Esophagus squamous epithelium (tissue), 5 donors: ENCODE measurements around the gene RUNDC3A. TPM values are rescaled to one million over a fixed set of nuclear protein-coding genes. Genes with fewer than 3 reads are reported as not detected.
"Not testable (repeated sequence)": the region's sequence is repeated elsewhere in the genome, so short reads cannot be mapped to it uniquely, and the experiment has no call there.

ENCODE experiments used
- DNase-seq: peaks from one replicate; lab custom pipeline; 2025; lab: John Stamatoyannopoulos, UW
- H3K27ac ChIP-seq, 4 donors: fragments of 200-600 bp; sonication (generic); one replicate each; pipeline ENCODE4 v1.5.1; 2016 to 2019; ENCODE audit warnings: mild to moderate bottlenecking in 1 of 4
- H3K27me3 ChIP-seq, 4 donors: fragments of 200-600 bp; sonication (generic); 1 replicate in 3 of 4; 2 replicates in 1 of 4; pipeline versions ENCODE4 v1.5.1 to v1.6.0; 2017 to 2021; ENCODE audit warnings: antibody characterized with exemption in 1 of 4
- H3K36me3 ChIP-seq, 3 donors: fragments of 200-600 bp; sonication (generic); one replicate each; pipeline ENCODE4 v1.5.1; 2016 to 2019
- H3K4me1 ChIP-seq, 3 donors: fragments of 200-600 bp; sonication (generic); one replicate each; pipeline ENCODE4 v1.5.1; 2017 to 2019
- H3K4me3 ChIP-seq, 4 donors: fragments of 200-600 bp; sonication (generic); 1 replicate in 3 of 4; 2 replicates in 1 of 4; pipeline ENCODE4 v1.5.1; 2016 to 2019; ENCODE audit warnings: mild to moderate bottlenecking in 2 of 4, moderate library complexity in 1 of 4
- H3K9me3 ChIP-seq, 3 donors: fragments of 200-600 bp; sonication (generic); one replicate each; pipeline ENCODE4 v1.5.1; 2016 to 2019
- POLR2A ChIP-seq, 4 donors: fragments of 450-650 bp; IDR thresholded peaks; one replicate each; pipeline ENCODE4 v1.6.1; 2017; ENCODE audit warnings: antibody characterized with exemption in 4 of 4, mild to moderate bottlenecking in 4 of 4, moderate library complexity in 3 of 4
- WGBS, 2 donors: methylation state at CpG; one replicate each; pipeline ENCODE4 v1.1.5; 2018; 5-methylcytosine and 5-hydroxymethylcytosine counted together
- intact Hi-C: fragments of 100-400 bp; cut with DNase I; formaldehyde crosslinking; loops from one replicate; pipeline ENCODE4 v1.15.0; 2022
- total RNA-seq, 4 donors: library from RNA; depleted of rRNA; stranded (reverse); fragments of >200 nt; gene quantifications; one replicate each; pipeline ENCODE4 v1.1.0, GENCODE V29; 2016
- TF ChIP-seq, protein P1 (sequence below), 6 experiments: fragments of 450-650 bp in 4 of 6; fragments of 200-600 bp in 2 of 6; sonication (generic) in 2 of 6; IDR thresholded peaks; one replicate each; pipeline ENCODE4 v1.5.1; 2016 to 2019; ENCODE audit warnings: antibody characterized with exemption in 6 of 6, mild to moderate bottlenecking in 4 of 6, moderate library complexity in 4 of 6
- donor health status: DM: yes; HTN: yes; CAD: no.

RUNDC3A gene
- total RNA-seq, 4 donors from 2014 or later, result 0.23 to 1.1 (median 0.81) TPM

DNA sequence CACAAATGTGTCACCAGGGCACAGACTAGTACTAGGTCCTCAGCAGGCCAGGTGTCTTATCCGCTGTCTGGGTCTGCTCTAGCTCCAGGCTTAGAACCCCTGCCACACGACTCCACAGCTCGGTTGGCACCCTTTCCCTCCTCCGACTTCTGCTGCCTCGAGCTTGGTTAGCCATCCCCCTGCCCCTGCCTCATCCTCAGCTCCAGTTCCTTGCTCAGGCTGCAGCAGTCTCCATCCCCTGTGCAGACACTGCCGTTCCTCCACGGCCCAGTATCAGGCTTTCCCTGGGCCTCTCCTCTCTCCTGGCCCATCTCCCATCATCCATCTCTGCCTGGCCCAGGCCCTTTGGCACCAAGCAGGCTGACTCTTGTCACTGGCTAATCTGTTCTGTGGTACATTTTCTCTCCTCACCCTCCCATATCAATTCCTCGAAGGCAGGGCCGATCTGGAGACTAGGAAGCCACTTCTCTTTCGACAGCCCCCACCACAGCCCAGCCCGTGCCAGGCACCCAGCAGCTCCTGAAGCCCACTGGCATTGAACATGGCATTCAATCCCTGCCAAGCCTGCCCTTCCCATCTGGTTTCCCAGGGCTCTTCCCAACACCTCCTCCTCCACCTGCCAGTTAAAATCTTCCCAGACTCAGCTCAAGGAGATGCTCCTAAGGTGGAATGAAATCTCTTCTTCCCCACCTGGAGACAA is 35.3 kb downstream of the RUNDC3A start:
- Histone ChIP-seq H3K27ac (peak overlapping the region; percentile 96 to 100 (median 98)), H3K4me3 (no peak overlapping the region), H3K9me3 (no peaks in the 10 kb centered on the region), H3K36me3 (peaks cover 0 to 4% (median 0%) of the 10 kb centered on the region in 3 donors), H3K4me1 (peaks cover 28 to 86% (median 29%) of the 10 kb centered on the region in 3 donors), H3K27me3 (no peaks in the 10 kb centered on the region)
- intact Hi-C loops, result no loop called here
- TF ChIP-seq POLR2A (IDR thresholded peaks at IDR 0.05), result no peak
- TF ChIP-seq, protein P1, sequence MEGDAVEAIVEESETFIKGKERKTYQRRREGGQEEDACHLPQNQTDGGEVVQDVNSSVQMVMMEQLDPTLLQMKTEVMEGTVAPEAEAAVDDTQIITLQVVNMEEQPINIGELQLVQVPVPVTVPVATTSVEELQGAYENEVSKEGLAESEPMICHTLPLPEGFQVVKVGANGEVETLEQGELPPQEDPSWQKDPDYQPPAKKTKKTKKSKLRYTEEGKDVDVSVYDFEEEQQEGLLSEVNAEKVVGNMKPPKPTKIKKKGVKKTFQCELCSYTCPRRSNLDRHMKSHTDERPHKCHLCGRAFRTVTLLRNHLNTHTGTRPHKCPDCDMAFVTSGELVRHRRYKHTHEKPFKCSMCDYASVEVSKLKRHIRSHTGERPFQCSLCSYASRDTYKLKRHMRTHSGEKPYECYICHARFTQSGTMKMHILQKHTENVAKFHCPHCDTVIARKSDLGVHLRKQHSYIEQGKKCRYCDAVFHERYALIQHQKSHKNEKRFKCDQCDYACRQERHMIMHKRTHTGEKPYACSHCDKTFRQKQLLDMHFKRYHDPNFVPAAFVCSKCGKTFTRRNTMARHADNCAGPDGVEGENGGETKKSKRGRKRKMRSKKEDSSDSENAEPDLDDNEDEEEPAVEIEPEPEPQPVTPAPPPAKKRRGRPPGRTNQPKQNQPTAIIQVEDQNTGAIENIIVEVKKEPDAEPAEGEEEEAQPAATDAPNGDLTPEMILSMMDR (IDR thresholded peaks at IDR 0.05), result no peak
- DNase-seq, result no peak
- 56 to 57% methylated on average over 11 of the region's 11 CpGs for WGBS, 2 donors

- Histone ChIP-seq H3K4me3 (peak within 1 kb of the TSS; percentile 81 to 97 (median 90)), H3K36me3 (peaks cover 0 to 17% (median 8%) of the 10 kb centered on the region in 3 donors), H3K27ac (peak within 1 kb of the TSS; percentile 96 to 100 (median 98)), H3K27me3 (no peaks in the 10 kb centered on the region), H3K9me3 (no peaks in the 10 kb centered on the region), H3K4me1 (peaks cover 35 to 86% (median 38%) of the 10 kb centered on the region in 3 donors)
- 1 to 2% methylated on average over 21 to 25 of the region's 26 CpGs for WGBS, 2 donors
- DNase-seq, result peak; percentile 77
- TF ChIP-seq, protein P1 (IDR thresholded peaks at IDR 0.05), result peak in 1 of 6 experiments; percentile 17
- TF ChIP-seq POLR2A (IDR thresholded peaks at IDR 0.05), result peak in 3 of 4 donors; percentile 74 to 88 (median 83)
- intact Hi-C loops, result no loop called here
These were observed 36.6 kb downstream of the RUNDC3A start, which contains the start of gene GRN for GRCh38 chr17:44344939-44345453. Gene GRN (plus strand): TSS chr17:44345302. CDS start chr17:44349165, 3,863 bp downstream.

GRCh38 chr17:44345454-44346026 is 37.1 kb downstream of the RUNDC3A start:
- Histone ChIP-seq H3K36me3 (peaks cover 4 to 22% (median 14%) of the 10 kb centered on the region in 3 donors), H3K4me3 (peak overlapping the region; percentile 81 to 97 (median 90)), H3K4me1 (peaks cover 35 to 85% (median 38%) of the 10 kb centered on the region in 3 donors), H3K9me3 (no peaks in the 10 kb centered on the region), H3K27me3 (no peaks in the 10 kb centered on the region), H3K27ac (peak overlapping the region; percentile 96 to 100 (median 98))
- intact Hi-C loops, result no loop called here
- 3% methylated on average over 5 of the region's 21 CpGs; no CpG with 5 or more reads in 1 of the 2 donors for WGBS, 2 donors
- DNase-seq, result no peak
- TF ChIP-seq, protein P1 (IDR thresholded peaks at IDR 0.05), result peak in 4 of 6 experiments; percentile 16 to 50 (median 42)
- no peak for TF ChIP-seq POLR2A (IDR thresholded peaks at IDR 0.05)

GRCh38 chr17:44346064-44346844 is 37.9 kb downstream of the RUNDC3A start:
- 56 to 72% methylated on average over 10 to 12 of the region's 13 CpGs for WGBS, 2 donors
- Histone ChIP-seq H3K4me1 (peaks cover 35 to 82% (median 38%) of the 10 kb centered on the region in 3 donors), H3K9me3 (no peaks in the 10 kb centered on the region), H3K27ac (peak overlapping the region; percentile 96 to 100 (median 98)), H3K27me3 (no peaks in the 10 kb centered on the region), H3K4me3 (peak overlapping the region; percentile 81 to 97 (median 90)), H3K36me3 (peaks cover 12 to 30% (median 20%) of the 10 kb centered on the region in 3 donors)
- TF ChIP-seq, protein P1 (IDR thresholded peaks at IDR 0.05), result no peak
- TF ChIP-seq POLR2A (IDR thresholded peaks at IDR 0.05), result no peak
- intact Hi-C loops, result no loop called here
- DNase-seq, result no peak

DNA sequence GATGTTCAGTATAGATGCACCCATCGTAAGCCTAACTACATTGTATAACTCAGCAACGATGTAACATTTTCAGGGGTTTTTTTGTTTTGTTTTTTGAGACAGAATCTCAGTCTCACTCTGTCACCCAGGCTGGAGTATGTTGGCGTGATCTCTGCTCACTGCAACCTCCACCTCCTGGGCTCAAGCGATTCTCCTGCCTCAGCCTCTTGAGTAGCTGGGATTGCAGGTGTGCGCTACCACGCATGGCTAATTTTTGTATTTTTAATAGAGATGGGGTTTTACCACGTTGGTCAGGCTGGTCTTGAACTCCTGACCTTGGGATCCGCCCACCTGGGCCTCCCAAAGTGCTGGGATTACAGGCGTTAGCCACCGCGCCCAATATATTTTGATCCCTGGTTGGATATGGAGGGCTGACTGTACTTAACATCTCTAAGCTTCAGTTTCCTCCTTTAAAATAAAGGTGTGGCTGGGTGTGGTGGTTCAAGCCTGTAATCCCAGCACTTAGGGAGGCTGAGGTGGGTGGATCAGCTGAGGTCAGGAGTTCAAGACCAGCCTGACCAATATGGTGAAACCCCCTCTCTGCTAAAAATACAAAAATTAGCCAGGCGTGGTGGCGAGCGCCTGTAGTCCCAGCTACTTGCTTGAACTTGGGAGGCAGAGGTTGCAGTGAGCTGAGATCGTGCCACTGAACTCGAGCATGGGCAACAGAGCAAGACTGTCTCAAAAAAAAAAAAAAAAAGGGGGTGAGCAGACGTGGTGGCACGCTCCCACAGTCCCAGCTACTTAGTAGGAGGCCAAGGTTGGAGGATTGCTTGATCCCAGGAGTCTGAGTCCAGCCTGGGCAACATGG is 39.0 kb downstream of the RUNDC3A start:
- intact Hi-C loops, H3K4me3 ChIP-seq: not testable (repeated sequence)

More for the DNA sequence above, 39.0 kb downstream of the RUNDC3A start:
- 57 to 69% methylated on average over 12 to 14 of the region's 18 CpGs for WGBS, 2 donors
- H3K27ac ChIP-seq, result peak overlapping the region; percentile 96 to 100 (median 98)
- H3K9me3 ChIP-seq, H3K27me3 ChIP-seq, DNase-seq: not testable (repeated sequence)
- peaks cover 23 to 41% (median 31%) of the 10 kb centered on the region in 3 donors for H3K36me3 ChIP-seq
- H3K4me1 ChIP-seq, result peaks cover 35 to 72% (median 38%) of the 10 kb centered on the region in 3 donors
